Right lobe of liver (tissue), 4 donors: ENCODE measurements around the gene LRRC51.

Experiments
- POLR2A ChIP-seq: fragments of 450-650 bp; IDR thresholded peaks from one replicate; pipeline ENCODE4 v1.6.1; 2017; ENCODE audit warnings: antibody characterized with exemption, mild to moderate bottlenecking
- TF ChIP-seq, protein P1 (sequence below), 4 donors: fragments of 200-600 bp in 3 of 4; fragments of 450-650 bp in 1 of 4; IDR thresholded peaks; one replicate each; pipeline versions ENCODE4 v1.5.1 to v1.8.0; 2016 to 2022; ENCODE audit warnings: antibody characterized with exemption in 4 of 4, mild to moderate bottlenecking in 2 of 4
- donor health status: DM: no; HTN: no; CAD: no.
- donor health status: DM: no; HTN: no; CAD: no.
- donor health status: DM: no; HTN: yes; CAD: no.

DNA sequence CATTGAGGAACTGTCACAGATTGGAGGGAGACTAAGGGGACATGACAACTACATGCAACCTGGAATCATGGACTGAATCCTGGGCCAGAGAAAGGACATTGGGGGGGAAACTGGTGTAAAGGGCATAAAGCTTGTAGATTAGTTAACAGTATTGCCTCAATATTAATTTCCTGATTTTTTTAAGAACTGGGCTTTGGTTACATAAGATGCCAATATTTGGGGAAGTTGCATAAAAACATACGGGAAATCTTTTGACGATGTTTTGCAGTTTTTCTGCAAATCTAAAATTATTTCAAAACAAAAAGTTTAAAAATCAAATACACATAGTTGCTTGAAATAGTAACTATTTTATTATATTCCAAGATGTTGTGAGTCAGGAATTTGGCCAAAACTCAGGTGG lies 52.0 kb downstream of the LRRC51 start:
- TF ChIP-seq, protein P1, sequence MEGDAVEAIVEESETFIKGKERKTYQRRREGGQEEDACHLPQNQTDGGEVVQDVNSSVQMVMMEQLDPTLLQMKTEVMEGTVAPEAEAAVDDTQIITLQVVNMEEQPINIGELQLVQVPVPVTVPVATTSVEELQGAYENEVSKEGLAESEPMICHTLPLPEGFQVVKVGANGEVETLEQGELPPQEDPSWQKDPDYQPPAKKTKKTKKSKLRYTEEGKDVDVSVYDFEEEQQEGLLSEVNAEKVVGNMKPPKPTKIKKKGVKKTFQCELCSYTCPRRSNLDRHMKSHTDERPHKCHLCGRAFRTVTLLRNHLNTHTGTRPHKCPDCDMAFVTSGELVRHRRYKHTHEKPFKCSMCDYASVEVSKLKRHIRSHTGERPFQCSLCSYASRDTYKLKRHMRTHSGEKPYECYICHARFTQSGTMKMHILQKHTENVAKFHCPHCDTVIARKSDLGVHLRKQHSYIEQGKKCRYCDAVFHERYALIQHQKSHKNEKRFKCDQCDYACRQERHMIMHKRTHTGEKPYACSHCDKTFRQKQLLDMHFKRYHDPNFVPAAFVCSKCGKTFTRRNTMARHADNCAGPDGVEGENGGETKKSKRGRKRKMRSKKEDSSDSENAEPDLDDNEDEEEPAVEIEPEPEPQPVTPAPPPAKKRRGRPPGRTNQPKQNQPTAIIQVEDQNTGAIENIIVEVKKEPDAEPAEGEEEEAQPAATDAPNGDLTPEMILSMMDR (IDR thresholded peaks at IDR 0.05): no peak
- TF ChIP-seq POLR2A: no peak
